Keratinocyte (primary cell): ENCODE results near the gene DTWD2. TPM values are rescaled to one million over a fixed set of nuclear protein-coding genes. Genes with fewer than 3 reads are reported as not detected.

Experiments used
- DNase-seq: peaks from one replicate; pipeline ENCODE4 v3.0.0-alpha.2; 2011; ENCODE audit warnings: low read depth, missing footprints, low spot score
- FAIRE-seq: peaks from 2 replicates; lab custom pipeline; 2011; peaks lifted over from hg19 to GRCh38; lab: Jason Lieb, UNC
- H2AFZ ChIP-seq: 2 replicates; pipeline ENCODE4 v1.6.0; 2012; ENCODE audit warnings: low read length, control low read depth, inconsistent platforms; ENCODE audit not compliant: control insufficient read depth
- H3K27ac ChIP-seq: 2 replicates; pipeline ENCODE4 v1.5.1; 2011; ENCODE audit warnings: low read length; ENCODE audit not compliant: control insufficient read depth, insufficient read depth
- H3K27me3 ChIP-seq: 3 replicates; pipeline ENCODE4 v1.6.0; 2011; ENCODE audit warnings: low read length; ENCODE audit not compliant: control insufficient read depth, insufficient read depth; ENCODE audit errors: extremely low read depth
- H3K36me3 ChIP-seq, 2 experiments: 2 replicates in 1 of 2; 3 replicates in 1 of 2; pipeline ENCODE4 v1.5.1; 2011; ENCODE audit warnings: low read length in 2 of 2, mild to moderate bottlenecking in 1 of 2; ENCODE audit not compliant: control insufficient read depth in 2 of 2, insufficient read depth in 2 of 2; ENCODE audit errors: extremely low read depth in 1 of 2
- H3K4me1 ChIP-seq: 3 replicates; pipeline ENCODE4 v1.5.1; 2011; ENCODE audit warnings: low read length; ENCODE audit not compliant: control insufficient read depth, insufficient read depth; ENCODE audit errors: extremely low read depth
- H3K4me2 ChIP-seq: 3 replicates; pipeline ENCODE4 v1.6.0; 2011; ENCODE audit warnings: low read depth, low read length; ENCODE audit not compliant: control insufficient read depth, insufficient read depth; ENCODE audit errors: extremely low read depth
- H3K4me3 ChIP-seq, 3 experiments: fragments of 200-600 bp in 1 of 3; sonication (generic) in 1 of 3; 2 replicates in 2 of 3; 3 replicates in 1 of 3; pipeline ENCODE4 v1.5.1; 2011 to 2016; ENCODE audit warnings: low read length in 3 of 3, mild to moderate bottlenecking in 3 of 3, control low read depth in 2 of 3, inconsistent platforms in 1 of 3, low read depth in 1 of 3, mixed read lengths in 1 of 3, mixed run types in 1 of 3, moderate library complexity in 1 of 3; ENCODE audit not compliant: control insufficient read depth in 2 of 3, insufficient read depth in 2 of 3; ENCODE audit errors: extremely low read depth in 1 of 3
- H3K79me2 ChIP-seq: 2 replicates; pipeline ENCODE4 v1.6.0; 2012; ENCODE audit warnings: low read length; ENCODE audit not compliant: control insufficient read depth, insufficient read depth
- H3K9ac ChIP-seq: 3 replicates; pipeline ENCODE4 v1.6.0; 2011; ENCODE audit warnings: low read length; ENCODE audit not compliant: control insufficient read depth, insufficient read depth; ENCODE audit errors: extremely low read depth
- H3K9me1 ChIP-seq: 3 replicates; pipeline ENCODE4 v1.6.0; 2011; ENCODE audit warnings: low read length; ENCODE audit not compliant: control insufficient read depth, insufficient read depth; ENCODE audit errors: extremely low read depth
- H3K9me3 ChIP-seq: 2 replicates; pipeline ENCODE4 v1.5.1; 2012; ENCODE audit warnings: low read depth, low read length; ENCODE audit not compliant: control insufficient read depth
- H4K20me1 ChIP-seq: 3 replicates; pipeline ENCODE4 v1.6.0; 2011; ENCODE audit warnings: low read length; ENCODE audit not compliant: control insufficient read depth, insufficient read depth; ENCODE audit errors: extremely low read depth
- CTCF ChIP-seq, 3 experiments: IDR thresholded peaks in 1 of 3; conservative IDR thresholded peaks in 1 of 3; optimal IDR thresholded peaks in 1 of 3; 2 replicates in 2 of 3; 3 replicates in 1 of 3; pipeline versions ENCODE3 to v1.5.1; 2011; ENCODE audit warnings: low read length in 3 of 3, mild to moderate bottlenecking in 3 of 3, moderate library complexity in 2 of 3, control low read depth in 1 of 3, inconsistent platforms in 1 of 3; ENCODE audit not compliant: insufficient read depth in 2 of 3; ENCODE audit errors: extremely low read depth in 1 of 3
- EZH2 ChIP-seq: IDR thresholded peaks from one replicate; pipeline ENCODE4 v1.6.1; 2012; ENCODE audit warnings: inconsistent platforms, mild to moderate bottlenecking, low read length, moderate library complexity
- dilution Hi-C: fragments of 300-500 bp; cut with MboI; formaldehyde crosslinking; loops from one replicate; pipeline ENCODE4 v1.7.0; 2020; ENCODE audit warnings: low sequenced_read_pairs; ENCODE audit not compliant: extremely low pct_ligation_motif_present
- polyA plus RNA-seq, 5 experiments: library from polyadenylated mRNA; depleted of rRNA in 3 of 5; stranded (reverse) in 3 of 5; stranded (forward) in 1 of 5; unstranded in 1 of 5; fragments of >200 nt; gene quantifications; 1 replicate in 1 of 5; 2 replicates in 3 of 5; 3 replicates in 1 of 5; pipeline versions ENCODE4 v1.2.1 to v1.2.3, GENCODE V29; 2011 to 2012; ENCODE audit warnings: missing spikeins in 2 of 5, low read depth in 1 of 5, low replicate concordance in 1 of 5

DTWD2 gene
- polyA plus RNA-seq, 1 donor (not counting 4 experiments of a cell fraction or from before 2014, with no cell fraction given), result 2.9 TPM

DNA sequence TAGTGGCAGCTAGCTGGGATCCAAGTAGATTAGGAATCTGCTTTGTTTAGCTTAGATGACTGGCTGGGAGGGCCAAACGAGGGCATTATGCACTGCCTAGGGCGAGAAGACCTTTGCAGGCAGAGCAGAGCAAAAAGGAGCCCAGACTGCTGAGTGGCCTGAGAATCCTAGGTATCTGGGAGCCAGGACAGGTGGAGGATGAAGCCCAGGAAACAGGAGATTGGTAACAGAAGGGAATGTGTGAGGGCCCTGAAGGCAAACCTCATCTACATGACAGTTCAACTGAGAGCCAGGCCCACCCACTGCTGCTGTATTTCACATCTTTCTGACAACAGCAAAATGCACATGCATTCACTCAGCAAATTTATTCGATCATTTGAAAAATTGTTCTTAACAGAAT, 192.3 kb downstream of the DTWD2 start:
- no peak overlapping the region for H3K4me2 ChIP-seq
- dilution Hi-C loops, result no loop called here

DNA sequence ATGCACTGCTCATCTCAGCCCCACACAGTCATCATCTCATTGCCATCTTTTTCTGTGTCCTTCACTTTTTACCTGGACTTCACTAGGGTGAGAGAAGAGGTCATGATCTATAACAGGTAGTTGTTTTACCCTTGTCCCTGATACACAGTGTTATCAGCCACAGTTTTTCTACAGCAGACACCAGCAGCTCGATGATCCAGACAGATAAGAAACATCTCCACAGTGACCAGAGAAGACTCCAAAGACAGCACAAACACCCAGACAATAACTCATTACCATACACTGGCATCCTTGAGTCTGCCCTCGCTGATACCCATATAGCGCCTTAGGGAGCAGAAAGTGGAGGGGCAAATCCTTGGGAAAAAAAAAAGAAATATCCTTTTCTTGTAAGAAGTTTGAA, 194.1 kb downstream of the DTWD2 start:
- no peak overlapping the region for H2AFZ ChIP-seq
- H3K4me1 ChIP-seq, result no peaks in the 10 kb centered on the region
- no peak overlapping the region for H3K4me2 ChIP-seq
- no peaks in the 10 kb centered on the region for H3K27me3 ChIP-seq
- no peaks in the 10 kb centered on the region for H3K79me2 ChIP-seq
- no peak for TF ChIP-seq CTCF (optimal IDR thresholded peaks at IDR 0.05 in 1 of 3, IDR thresholded peaks at IDR 0.05 in 1 of 3, conservative IDR thresholded peaks at IDR 0.05 in 1 of 3; ENCODE audit: extremely low read depth in 1 of 3, insufficient read depth in 2 of 3, low read length in 3 of 3)
- TF ChIP-seq EZH2, result no peak
- H3K36me3 ChIP-seq, result no peaks in the 10 kb centered on the region
- H3K27ac ChIP-seq, result no peak overlapping the region
- H3K9ac ChIP-seq, result no peak overlapping the region
- no peak for FAIRE-seq
- dilution Hi-C loops, result no loop called here
- H3K9me3 ChIP-seq, result no peaks in the 10 kb centered on the region
- no peak for DNase-seq
- H4K20me1 ChIP-seq, result no peaks in the 10 kb centered on the region
- no peak overlapping the region for H3K4me3 ChIP-seq
- no peaks in the 10 kb centered on the region for H3K9me1 ChIP-seq

More for the DNA sequence above, 192.3 kb downstream of the DTWD2 start:
- H3K79me2 ChIP-seq, result no peaks in the 10 kb centered on the region
- H3K36me3 ChIP-seq, result no peaks in the 10 kb centered on the region
- no peak overlapping the region for H3K9ac ChIP-seq
- no peaks in the 10 kb centered on the region for H3K9me3 ChIP-seq
- DNase-seq, result no peak
- no peak overlapping the region for H3K4me3 ChIP-seq
- no peaks in the 10 kb centered on the region for H4K20me1 ChIP-seq
- H3K27ac ChIP-seq, result no peak overlapping the region
- H2AFZ ChIP-seq, result no peak overlapping the region
- no peaks in the 10 kb centered on the region for H3K27me3 ChIP-seq
- no peak for FAIRE-seq
- no peaks in the 10 kb centered on the region for H3K9me1 ChIP-seq
- TF ChIP-seq CTCF (optimal IDR thresholded peaks at IDR 0.05 in 1 of 3, IDR thresholded peaks at IDR 0.05 in 1 of 3, conservative IDR thresholded peaks at IDR 0.05 in 1 of 3; ENCODE audit: extremely low read depth in 1 of 3, insufficient read depth in 2 of 3, low read length in 3 of 3) (no peak), EZH2 (no peak)
- no peaks in the 10 kb centered on the region for H3K4me1 ChIP-seq
